K562 (cell line): ENCODE data around the gene AANAT. TPM values are rescaled to one million over a fixed set of nuclear protein-coding genes. Genes with fewer than 3 reads are reported as not detected.
A peak's percentile ranks its signal among the peaks of the same experiment; 100 is the strongest.

Source experiments
- ATAC-seq: fragments of 200-7000 bp; cut with Tn5 transposase; 3 replicates; pipeline ENCODE4 v1.9.1; 2020; ENCODE audit warnings: moderate library complexity
- BruUV-seq: library from RNA; stranded (reverse); fragments of 400-500 nt; replicated peaks from 2 replicates; lab custom pipeline; 2021; lab: Mats Ljungman, UMichigan
- CTCF ChIA-PET: fragments of 300-600 bp; formaldehyde crosslinking; extraction: SDS; loops from one replicate; lab custom pipeline; 2021; ENCODE audit warnings: low intra/inter-chr PET ratio; lab: Yijun Ruan, JAX
- POLR2A ChIA-PET: fragments of 300-600, 350-650 bp; sonication (Branson Sonifier 250); formaldehyde crosslinking; extraction: SDS; loops from one replicate; lab custom pipeline; 2021; ENCODE audit warnings: antibody characterized with exemption, inconsistent platforms; lab: Yijun Ruan, JAX
- DNase-seq, 4 experiments: peaks; one replicate each; pipeline versions ENCODE4 v3.0.0 to v3.0.0-alpha.2; 2011 to 2018; ENCODE audit warnings: low spot score in 3 of 4, mixed read lengths in 3 of 4; ENCODE audit errors: extremely low read depth in 1 of 4
- FAIRE-seq: peaks from 2 replicates; lab custom pipeline; 2011; peaks lifted over from hg19 to GRCh38; lab: Jason Lieb, UNC
- H2AFZ ChIP-seq: 2 replicates; pipeline ENCODE4 v1.6.0; 2011; ENCODE audit warnings: low read depth, low read length, control low read depth, inconsistent platforms
- H3K27ac ChIP-seq: fragments of 200-600 bp; 3 replicates; pipeline ENCODE4 v1.8.0; 2011; ENCODE audit warnings: low read depth, mild to moderate bottlenecking, control low read depth, inconsistent platforms, low read length, moderate library complexity, mixed read lengths; ENCODE audit errors: extremely low read depth
- H3K27me3 ChIP-seq, 2 experiments: fragments of 300-600 bp in 1 of 2; 2 replicates in 1 of 2; 3 replicates in 1 of 2; pipeline versions ENCODE4 v1.6.0 to v1.8.0; 2011; ENCODE audit warnings: inconsistent platforms in 2 of 2, low read length in 2 of 2, mild to moderate bottlenecking in 1 of 2, mixed read lengths in 1 of 2, moderate library complexity in 1 of 2; ENCODE audit not compliant: control insufficient read depth in 2 of 2, insufficient read depth in 2 of 2
- H3K36me3 ChIP-seq: fragments of 300-600 bp; 3 replicates; pipeline ENCODE4 v1.8.0; 2011; ENCODE audit warnings: mild to moderate bottlenecking, low read length, inconsistent platforms; ENCODE audit not compliant: control insufficient read depth, insufficient read depth
- H3K4me1 ChIP-seq, 2 experiments: fragments of 200-600 bp in 1 of 2; replicated peaks in 1 of 2; 2 replicates in 1 of 2; 3 replicates in 1 of 2; pipeline versions ENCODE4 v1.5.1 to v1.8.0; 2011; ENCODE audit warnings: inconsistent platforms in 2 of 2, low read length in 2 of 2, mild to moderate bottlenecking in 1 of 2, mixed read lengths in 1 of 2, moderate library complexity in 1 of 2; ENCODE audit not compliant: control insufficient read depth in 2 of 2, insufficient read depth in 2 of 2
- H3K4me2 ChIP-seq: 2 replicates; pipeline ENCODE4 v1.6.1; 2011; ENCODE audit warnings: low read length, control low read depth, inconsistent platforms, mixed read lengths; ENCODE audit not compliant: insufficient read depth
- H3K4me3 ChIP-seq: fragments of 200-600 bp; sonication (generic), shearing (Covaris generic); 2 replicates; pipeline ENCODE4 v1.5.1; 2016; ENCODE audit warnings: control low read depth, inconsistent platforms
- H3K79me2 ChIP-seq: fragments of 200-600 bp; 3 replicates; pipeline ENCODE4 v1.8.0; 2011; ENCODE audit warnings: low read length, inconsistent platforms; ENCODE audit not compliant: control insufficient read depth, insufficient read depth
- H3K9ac ChIP-seq, 2 experiments: 2 replicates each; pipeline versions ENCODE4 v1.6.0 to v1.6.1; 2011; ENCODE audit warnings: low read depth in 2 of 2, low read length in 2 of 2, control low read depth in 1 of 2, inconsistent platforms in 1 of 2, mild to moderate bottlenecking in 1 of 2, mixed read lengths in 1 of 2; ENCODE audit not compliant: insufficient read depth in 1 of 2
- H3K9me1 ChIP-seq: one replicate; pipeline ENCODE4 v1.6.0; 2011; ENCODE audit warnings: inconsistent platforms, mild to moderate bottlenecking, low read length, moderate library complexity; ENCODE audit not compliant: control insufficient read depth, insufficient read depth
- H3K9me3 ChIP-seq: replicated peaks from 2 replicates; pipeline ENCODE4 v1.5.1; 2011; ENCODE audit warnings: low read depth, low read length, inconsistent platforms; ENCODE audit not compliant: control insufficient read depth, insufficient read depth
- H4K20me1 ChIP-seq: replicated peaks from 2 replicates; pipeline ENCODE4 v1.6.1; 2011; ENCODE audit warnings: low read length, inconsistent platforms, mixed read lengths; ENCODE audit not compliant: control insufficient read depth, insufficient read depth
- CBX2 ChIP-seq: fragments of 200-600 bp; sonication (generic); IDR thresholded peaks from one replicate; pipeline ENCODE4 v1.6.1; 2012; ENCODE audit warnings: mild to moderate bottlenecking, low read length, inconsistent platforms; ENCODE audit not compliant: insufficient read depth, poor library complexity, severe bottlenecking
- CTCF ChIP-seq, 3 experiments: IDR thresholded peaks in 2 of 3; conservative IDR thresholded peaks in 1 of 3; 2 replicates each; pipeline ENCODE4 v1.5.1; 2011 to 2012; ENCODE audit warnings: low read length in 3 of 3, mild to moderate bottlenecking in 3 of 3, control low read depth in 2 of 3, improper control_type of control experiment in 1 of 3, inconsistent platforms in 1 of 3, low read depth in 1 of 3, mixed read lengths in 1 of 3, moderate library complexity in 1 of 3; ENCODE audit not compliant: insufficient read depth in 2 of 3
- E2F6 ChIP-seq, 2 experiments: IDR thresholded peaks; 2 replicates each; pipeline ENCODE4 v1.6.1; 2011; ENCODE audit warnings: borderline replicate concordance in 1 of 2, control low read depth in 1 of 2, low read depth in 1 of 2, low read length in 1 of 2, mild to moderate bottlenecking in 1 of 2, mixed read lengths in 1 of 2, moderate library complexity in 1 of 2; ENCODE audit not compliant: insufficient read depth in 1 of 2, insufficient read length in 1 of 2, poor library complexity in 1 of 2, severe bottlenecking in 1 of 2; ENCODE audit errors: extremely low read depth in 1 of 2
- MGA ChIP-seq: fragments of 450-650 bp; IDR thresholded peaks from 2 replicates; pipeline ENCODE4 v1.6.1; 2016; ENCODE audit warnings: mild to moderate bottlenecking, moderate library complexity
- WGBS: fragments of 100-300 bp; shearing (Covaris generic); methylation state at CpG from one replicate; pipeline ENCODE4 v1.1.6; 2016; ENCODE audit warnings: low coverage, mixed read lengths; ENCODE audit not compliant: insufficient coverage; ENCODE audit errors: missing lambda C conversion rate; 5-methylcytosine and 5-hydroxymethylcytosine counted together
- in situ Hi-C: fragments of 300-500 bp; cut with MboI; formaldehyde crosslinking; loops from 4 replicates; pipeline ENCODE4 v1.15.0; 2018; ENCODE audit warnings: inconsistent platforms, mixed read lengths
- intact Hi-C: fragments of 100-400 bp; cut with micrococcal nuclease; formaldehyde crosslinking; loops from 2 replicates; pipeline ENCODE4 v1.14.2; 2022
- polyA plus RNA-seq, 8 experiments: library from polyadenylated mRNA; depleted of rRNA in 4 of 8; stranded (reverse) in 5 of 8; unstranded in 3 of 8; fragments of >200 nt; fragmentation: Nextera tagmentation in 2 of 8; fragmentation: Illumina TruSeq in 1 of 8; extraction: Ambion mirVana in 2 of 8; extraction: Trizol in 1 of 8; gene quantifications; 2 replicates each; pipeline versions ENCODE4 v1.2.1 to v1.2.3, GENCODE V29; 2011 to 2014; ENCODE audit warnings: inconsistent platforms in 1 of 8, missing spikeins in 1 of 8
- total RNA-seq, 7 experiments: library from RNA; depleted of rRNA in 6 of 7; stranded (reverse); fragments of >200 nt in 6 of 7; fragmentation: Illumina TruSeq in 2 of 7; extraction: Trizol in 2 of 7; gene quantifications; 2 replicates each; pipeline versions ENCODE4 v1.2.1 to v1.2.3, GENCODE V29; 2011 to 2021; ENCODE audit warnings: low replicate concordance in 1 of 7

Gene AANAT
- total and polyA plus RNA-seq, 9 of the 15 experiments (the other 6 are each of a cell fraction or from before 2014, with no cell fraction given) = not detected

GRCh38 chr17:76473541-76473985 is 6.2 kb downstream of the AANAT start:
- H2AFZ ChIP-seq = no peak overlapping the region
- peaks cover 0 to 58% of the 10 kb centered on the region in 2 experiments; a peak in 2 of 5 replicates for H3K4me1 ChIP-seq
- no peaks in the 10 kb centered on the region for H3K36me3 ChIP-seq
- H3K9ac ChIP-seq = peak overlapping the region in 1 of 2 experiments; percentile 74; a peak in 1 of 4 replicates
- no peak overlapping the region for H3K4me2 ChIP-seq
- peaks cover 2% of the 10 kb centered on the region for H3K9me1 ChIP-seq
- H3K4me3 ChIP-seq = no peak overlapping the region
- peaks cover 10 to 66% of the 10 kb centered on the region in 2 experiments; a peak in 4 of 5 replicates for H3K27me3 ChIP-seq
- no peaks in the 10 kb centered on the region for H3K9me3 ChIP-seq
- no TSS peak for BruUV-seq
- in situ Hi-C loops (no loop called here), intact Hi-C loops (no loop called here)
- 26% methylated on average over 17 of the region's 18 CpGs for WGBS
- no peaks in the 10 kb centered on the region for H3K79me2 ChIP-seq
- ChIA-PET POLR2A (interaction anchor here (0.7 to 0.9 kb wide), 3 partner anchors 17 to 39 kb away, joined by 3 to 4 read pairs (median 4); no protein-coding TSS in a partner anchor), CTCF (no interaction called here)
- no peak for FAIRE-seq
- no peak overlapping the region for H3K27ac ChIP-seq
- peak; percentile 79 for ATAC-seq
- DNase-seq = peak in 2 of 4 experiments; percentile 63 to 67
- H4K20me1 ChIP-seq = peaks cover 5% of the 10 kb centered on the region; the same call in 1 of the 2 replicates
- TF ChIP-seq E2F6 (IDR thresholded peaks at IDR 0.05; ENCODE audit: borderline replicate concordance in 1 of 2, extremely low read depth in 1 of 2, insufficient read depth in 1 of 2, insufficient read length in 1 of 2, low read depth in 1 of 2, low read length in 1 of 2, poor library complexity in 1 of 2, severe bottlenecking in 1 of 2) (no peak), MGA (no peak), CBX2 (no peak), CTCF (IDR thresholded peaks at IDR 0.05 in 2 of 3, conservative IDR thresholded peaks at IDR 0.05 in 1 of 3; ENCODE audit: insufficient read depth in 2 of 3, low read depth in 1 of 3, low read length in 3 of 3) (peak; percentile 34 to 41 (median 39); a peak in 5 of 6 replicates)
